ENCODE data around the gene TMEM196.

The TMEM196 gene

GRCh38 chr7:19749658-19750057 lies 23.8 kb downstream of the TMEM196 start:
- Mint-ChIP-seq H3K27ac (ENCODE audit: low read depth) (no peak overlapping the region), H3K9me3 (no peaks in the 10 kb centered on the region), H3K27me3 (peaks cover 9% of the 10 kb centered on the region), H3K4me3 (no peak overlapping the region), H3K36me3 (ENCODE audit: insufficient read depth) (no peaks in the 10 kb centered on the region), H3K4me1 (no peaks in the 10 kb centered on the region)
- no peak for DNase-seq (ENCODE audit: low spot score in 2 of 2)
- ATAC-seq (replicated peaks; ENCODE audit: extremely low read depth, poor library complexity, severe bottlenecking), result no peak

GRCh38 chr7:19747740-19748339 lies 25.6 kb downstream of the TMEM196 start:
- no peak overlapping the region for H3K4me3 Mint-ChIP-seq
- H3K27me3 Mint-ChIP-seq, result peaks cover under 1% of the 10 kb centered on the region
- H3K9me3 Mint-ChIP-seq, result no peaks in the 10 kb centered on the region
- ATAC-seq (replicated peaks; ENCODE audit: extremely low read depth, poor library complexity, severe bottlenecking), result no peak
- DNase-seq (ENCODE audit: low spot score in 2 of 2), result no peak
- no peaks in the 10 kb centered on the region for H3K36me3 Mint-ChIP-seq (ENCODE audit: insufficient read depth)
- H3K4me1 Mint-ChIP-seq, result no peaks in the 10 kb centered on the region
- H3K27ac Mint-ChIP-seq (ENCODE audit: low read depth), result no peak overlapping the region

GRCh38 chr7:19744075-19744474 lies 29.3 kb downstream of the TMEM196 start:
- Mint-ChIP-seq H3K36me3 (ENCODE audit: insufficient read depth) (no peaks in the 10 kb centered on the region), H3K4me1 (no peaks in the 10 kb centered on the region), H3K9me3 (no peaks in the 10 kb centered on the region), H3K4me3 (no peak overlapping the region), H3K27ac (ENCODE audit: low read depth) (no peak overlapping the region), H3K27me3 (no peaks in the 10 kb centered on the region)
- DNase-seq (ENCODE audit: low spot score in 2 of 2) (no peak), ATAC-seq (replicated peaks; ENCODE audit: extremely low read depth, poor library complexity, severe bottlenecking) (no peak)

- Mint-ChIP-seq H3K4me3 (no peak overlapping the region), H3K36me3 (ENCODE audit: insufficient read depth) (no peaks in the 10 kb centered on the region), H3K27me3 (peaks cover 34% of the 10 kb centered on the region), H3K9me3 (no peaks in the 10 kb centered on the region), H3K4me1 (no peaks in the 10 kb centered on the region), H3K27ac (ENCODE audit: low read depth) (no peak overlapping the region)
- no peak for DNase-seq (ENCODE audit: low spot score in 2 of 2)
- no peak for ATAC-seq (replicated peaks; ENCODE audit: extremely low read depth, poor library complexity, severe bottlenecking)
Observed at GRCh38 chr7:19728716-19729115, 44.7 kb downstream of the TMEM196 start.

- no peak overlapping the region for H3K27ac Mint-ChIP-seq (ENCODE audit: low read depth)
- H3K27me3 Mint-ChIP-seq, result peaks cover 31% of the 10 kb centered on the region
- no peaks in the 10 kb centered on the region for H3K9me3 Mint-ChIP-seq
- ATAC-seq (replicated peaks; ENCODE audit: extremely low read depth, poor library complexity, severe bottlenecking) (no peak), DNase-seq (ENCODE audit: low spot score in 2 of 2) (no peak)
- H3K4me1 Mint-ChIP-seq, result no peaks in the 10 kb centered on the region
- H3K4me3 Mint-ChIP-seq, result no peak overlapping the region
- H3K36me3 Mint-ChIP-seq (ENCODE audit: insufficient read depth), result no peaks in the 10 kb centered on the region
Observed at GRCh38 chr7:19725770-19726169, 47.6 kb downstream of the TMEM196 start.

DNA sequence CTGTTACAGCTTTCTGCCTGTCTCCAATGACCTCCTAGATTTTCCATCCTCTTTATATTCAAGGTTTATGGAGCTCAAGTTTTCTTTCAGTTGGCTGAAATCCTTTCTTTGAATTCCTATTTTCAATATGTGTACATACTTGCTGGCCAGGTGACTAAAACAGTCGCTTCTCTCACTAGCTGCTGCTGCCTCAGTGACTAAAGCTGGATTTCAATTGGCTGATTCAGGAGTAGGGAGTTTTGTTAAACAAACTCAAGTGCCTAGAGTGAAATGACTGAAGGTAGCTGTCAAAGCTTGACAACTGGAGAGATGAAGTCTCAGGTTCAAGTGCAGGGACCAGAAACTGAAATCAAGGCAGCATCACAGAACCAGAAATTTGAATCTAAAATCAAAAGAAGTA lies 57.9 kb downstream of the TMEM196 start:
- Mint-ChIP-seq H3K36me3 (ENCODE audit: insufficient read depth) (no peaks in the 10 kb centered on the region), H3K9me3 (no peaks in the 10 kb centered on the region), H3K4me1 (no peaks in the 10 kb centered on the region), H3K4me3 (no peak overlapping the region), H3K27ac (ENCODE audit: low read depth) (no peak overlapping the region), H3K27me3 (peaks cover 10% of the 10 kb centered on the region)
- DNase-seq (ENCODE audit: low spot score in 2 of 2) (no peak), ATAC-seq (replicated peaks; ENCODE audit: extremely low read depth, poor library complexity, severe bottlenecking) (no peak)

- H3K4me1 Mint-ChIP-seq, result peaks cover 15% of the 10 kb centered on the region
- H3K4me3 Mint-ChIP-seq, result no peak overlapping the region
- peak in 1 of 2 donors; percentile 22 for DNase-seq (ENCODE audit: low spot score in 2 of 2)
- peak overlapping the region; percentile 16 for H3K27ac Mint-ChIP-seq (ENCODE audit: low read depth)
- no peak for ATAC-seq (replicated peaks; ENCODE audit: extremely low read depth, poor library complexity, severe bottlenecking)
- H3K27me3 Mint-ChIP-seq, result no peaks in the 10 kb centered on the region
- H3K36me3 Mint-ChIP-seq (ENCODE audit: insufficient read depth), result peaks cover 4% of the 10 kb centered on the region
- no peaks in the 10 kb centered on the region for H3K9me3 Mint-ChIP-seq
Observed at GRCh38 chr7:19713676-19714075, 59.7 kb downstream of the TMEM196 start.

DNA sequence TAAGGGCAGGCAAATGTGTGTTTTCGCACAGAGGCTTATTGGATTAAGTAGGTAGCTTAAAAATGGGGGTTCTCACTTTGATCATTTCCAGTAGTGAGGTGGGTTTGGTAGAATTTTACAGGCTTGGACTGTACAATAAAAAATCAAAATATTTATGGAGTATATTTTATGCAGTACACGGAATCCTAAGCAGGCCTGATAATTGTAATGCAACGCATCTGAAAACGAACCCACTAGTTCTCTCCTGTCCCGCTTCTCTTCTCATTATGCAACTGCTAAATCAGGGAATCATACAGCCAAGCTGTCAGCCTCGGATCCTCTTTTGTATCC lies 64.2 kb downstream of the TMEM196 start:
- Mint-ChIP-seq H3K27me3 (no peaks in the 10 kb centered on the region), H3K4me3 (peak overlapping the region; percentile 96), H3K27ac (ENCODE audit: low read depth) (peak overlapping the region; percentile 97), H3K9me3 (no peaks in the 10 kb centered on the region), H3K4me1 (peaks cover 46% of the 10 kb centered on the region), H3K36me3 (ENCODE audit: insufficient read depth) (peaks cover 6% of the 10 kb centered on the region)
- DNase-seq (ENCODE audit: low spot score in 2 of 2) (no peak), ATAC-seq (replicated peaks; ENCODE audit: extremely low read depth, poor library complexity, severe bottlenecking) (no peak)

DNA sequence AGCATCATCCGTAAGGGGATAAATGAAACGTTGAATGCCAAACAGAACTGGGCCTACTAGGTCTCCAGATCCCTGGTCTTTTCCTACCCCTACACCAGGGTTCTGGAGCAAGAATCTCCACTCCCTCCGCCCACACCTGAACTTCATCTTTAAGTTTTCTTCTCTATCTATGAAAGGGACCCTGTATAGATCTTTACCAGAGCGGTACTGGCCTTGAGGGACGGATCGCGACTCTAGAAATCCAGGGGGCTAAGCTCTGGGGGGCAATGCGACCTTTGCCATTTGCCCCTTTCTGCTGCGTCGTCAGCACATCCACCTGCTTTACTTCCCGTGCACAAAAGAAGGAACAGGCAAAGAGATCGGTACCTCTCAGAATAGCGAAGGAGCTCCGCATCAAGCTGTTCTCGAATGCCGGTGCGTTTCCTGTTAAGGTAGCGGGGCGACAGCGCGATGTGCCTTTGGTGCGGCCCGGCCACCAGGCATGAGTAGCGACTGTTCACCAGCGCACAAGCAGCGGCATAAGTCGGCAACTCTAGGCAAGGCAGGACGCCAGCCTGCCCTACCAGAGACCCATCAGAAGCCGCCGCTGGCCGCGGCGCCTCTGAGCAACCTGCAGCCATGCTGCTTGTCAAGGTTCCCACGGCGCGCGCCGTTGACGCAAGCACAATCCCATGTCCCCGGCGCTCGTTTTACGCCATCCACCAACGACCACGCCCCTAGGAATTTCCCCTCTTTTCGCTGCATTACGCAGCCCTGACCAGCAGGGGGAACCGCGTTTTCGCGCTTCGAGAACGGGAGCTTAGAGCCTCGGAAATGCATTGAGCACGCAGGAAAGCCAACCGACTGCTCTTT lies 64.8 kb downstream of the TMEM196 start, which contains the start of gene POLR1F:
Gene POLR1F, minus strand, starts transcription at position 641 of the 852 bp plus-strand sequence. Its CDS starts 21 bp downstream, at position 620.
- H3K27me3 Mint-ChIP-seq, result no peaks in the 10 kb centered on the region
- peaks cover 46% of the 10 kb centered on the region for H3K4me1 Mint-ChIP-seq
- ATAC-seq (replicated peaks; ENCODE audit: extremely low read depth, poor library complexity, severe bottlenecking) (peak; percentile 93), DNase-seq (ENCODE audit: low spot score in 2 of 2) (peak; percentile 94 to 96)
- H3K4me3 Mint-ChIP-seq, result peak within 1 kb of the TSS; percentile 96
- H3K36me3 Mint-ChIP-seq (ENCODE audit: insufficient read depth), result peaks cover 6% of the 10 kb centered on the region
- H3K9me3 Mint-ChIP-seq, result no peaks in the 10 kb centered on the region
- H3K27ac Mint-ChIP-seq (ENCODE audit: low read depth), result peak within 1 kb of the TSS; percentile 97

GRCh38 chr7:19707240-19707639 lies 66.2 kb downstream of the TMEM196 start:
- Mint-ChIP-seq H3K36me3 (ENCODE audit: insufficient read depth) (peaks cover 8% of the 10 kb centered on the region), H3K27me3 (no peaks in the 10 kb centered on the region), H3K9me3 (no peaks in the 10 kb centered on the region), H3K27ac (ENCODE audit: low read depth) (peak overlapping the region; percentile 97), H3K4me3 (peak overlapping the region; percentile 96), H3K4me1 (peaks cover 46% of the 10 kb centered on the region)
- ATAC-seq (replicated peaks; ENCODE audit: extremely low read depth, poor library complexity, severe bottlenecking), result no peak
- DNase-seq (ENCODE audit: low spot score in 2 of 2), result no peak

- Mint-ChIP-seq H3K9me3 (no peaks in the 10 kb centered on the region), H3K27ac (ENCODE audit: low read depth) (peak overlapping the region; percentile 97), H3K4me1 (peaks cover 51% of the 10 kb centered on the region), H3K4me3 (no peak overlapping the region), H3K27me3 (no peaks in the 10 kb centered on the region), H3K36me3 (ENCODE audit: insufficient read depth) (peaks cover 13% of the 10 kb centered on the region)
- DNase-seq (ENCODE audit: low spot score in 2 of 2) (no peak), ATAC-seq (replicated peaks; ENCODE audit: extremely low read depth, poor library complexity, severe bottlenecking) (no peak)
Observed at GRCh38 chr7:19705663-19706062, 67.8 kb downstream of the TMEM196 start.

DNA sequence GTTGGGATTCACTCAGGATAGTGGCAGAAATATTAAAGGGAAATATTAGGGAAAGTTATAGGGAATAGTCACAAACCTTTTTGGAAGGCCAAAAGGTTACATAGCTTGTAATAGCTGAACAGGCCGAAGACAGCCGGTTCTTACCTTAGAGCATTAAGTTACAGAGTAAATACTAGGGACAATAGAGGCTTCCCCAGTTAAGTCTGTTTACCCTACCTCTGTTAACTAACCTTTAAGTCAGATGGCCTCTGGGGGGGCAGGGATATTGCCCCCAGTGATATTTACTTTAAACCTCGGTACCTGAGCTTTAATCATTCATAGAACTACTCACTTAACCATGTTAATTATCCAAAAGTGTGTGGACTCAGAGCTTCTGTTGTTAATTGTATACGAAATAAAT lies 71.9 kb downstream of the TMEM196 start:
- H3K27ac Mint-ChIP-seq (ENCODE audit: low read depth), result no peak overlapping the region
- peaks cover 25% of the 10 kb centered on the region for H3K36me3 Mint-ChIP-seq (ENCODE audit: insufficient read depth)
- no peak for ATAC-seq (replicated peaks; ENCODE audit: extremely low read depth, poor library complexity, severe bottlenecking)

DNA sequence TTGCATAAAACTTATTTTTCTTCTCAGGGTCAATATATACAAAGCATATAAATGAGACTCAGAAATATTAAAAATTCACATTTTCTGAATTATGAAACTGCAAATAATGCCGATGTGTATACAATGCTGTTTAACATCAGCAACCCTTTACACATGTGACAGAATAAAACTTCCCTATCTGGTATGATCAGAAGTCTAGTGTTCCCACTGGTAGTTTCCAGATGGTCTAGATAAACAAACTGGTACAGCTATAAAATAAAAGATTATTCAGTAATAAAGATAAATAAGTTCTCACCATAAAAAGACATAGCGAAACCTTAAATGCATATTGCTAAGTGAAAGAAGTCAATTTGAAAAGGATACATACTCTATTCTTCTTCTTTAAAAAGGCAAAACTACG lies 72.5 kb downstream of the TMEM196 start:
- no peak overlapping the region for H3K4me3 Mint-ChIP-seq
- H3K4me1 Mint-ChIP-seq, result peaks cover 10% of the 10 kb centered on the region
- no peaks in the 10 kb centered on the region for H3K27me3 Mint-ChIP-seq
- H3K36me3 Mint-ChIP-seq (ENCODE audit: insufficient read depth), result peaks cover 26% of the 10 kb centered on the region
- H3K27ac Mint-ChIP-seq (ENCODE audit: low read depth), result no peak overlapping the region
- no peaks in the 10 kb centered on the region for H3K9me3 Mint-ChIP-seq
- ATAC-seq (replicated peaks; ENCODE audit: extremely low read depth, poor library complexity, severe bottlenecking) (no peak), DNase-seq (ENCODE audit: low spot score in 2 of 2) (no peak)

More for the DNA sequence above, 71.9 kb downstream of the TMEM196 start:
- no peak for DNase-seq (ENCODE audit: low spot score in 2 of 2)
- Mint-ChIP-seq H3K27me3 (no peaks in the 10 kb centered on the region), H3K4me3 (no peak overlapping the region), H3K9me3 (no peaks in the 10 kb centered on the region), H3K4me1 (peaks cover 16% of the 10 kb centered on the region)
